Measurements from ENCODE around the gene ZDHHC14.

GRCh38 chr6:157615420-157615769, 234.4 kb downstream of the ZDHHC14 start:
- TF ChIP-seq CTCF (IDR thresholded peaks at IDR 0.05; ENCODE audit: low read length): no peak
- no peak for TF ChIP-seq EZH2 (optimal IDR thresholded peaks at IDR 0.05; ENCODE audit: low read depth, low read length)
